SH-SY5Y (cell line): ENCODE results near the gene EFNA2.

ENCODE experiments used
- GATA2 ChIP-seq: IDR thresholded peaks from 2 replicates; pipeline ENCODE4 v1.6.1; 2011; ENCODE audit warnings: mild to moderate bottlenecking, low read depth, low read length
- GATA3 ChIP-seq: IDR thresholded peaks from 2 replicates; pipeline ENCODE4 v1.6.1; 2011; ENCODE audit warnings: low read depth, mild to moderate bottlenecking, low read length, moderate library complexity

DNA sequence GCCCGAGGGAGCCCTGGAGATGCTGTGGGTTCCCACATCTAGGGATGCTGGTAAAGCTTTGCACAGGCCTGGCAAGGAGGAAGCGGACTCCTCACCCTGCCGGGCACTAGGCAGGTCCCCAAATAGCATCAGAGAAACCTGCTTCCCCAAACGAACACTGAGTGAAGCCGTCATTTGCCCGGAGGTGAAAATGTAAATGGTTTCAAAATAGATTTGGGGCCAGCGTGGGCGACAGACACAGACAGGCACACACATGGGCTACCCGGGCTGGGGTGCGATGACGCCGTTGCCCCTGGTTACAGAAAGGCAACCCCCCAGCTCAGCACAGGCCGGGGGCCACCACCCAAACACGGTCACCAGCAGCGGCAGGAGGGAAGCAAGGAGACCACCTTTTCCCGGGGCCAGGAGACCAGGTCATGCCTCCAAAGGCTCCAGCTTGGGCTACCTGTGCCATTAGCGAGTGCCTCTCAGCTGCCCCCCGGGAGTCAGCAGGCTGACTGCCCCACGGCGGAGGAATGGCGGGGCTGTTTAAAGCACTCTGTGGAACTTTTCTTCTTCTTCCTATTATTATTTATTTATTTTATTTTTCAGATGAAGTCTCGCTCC is 50.5 kb downstream of the EFNA2 start:
- TF ChIP-seq GATA2 (no peak), GATA3 (no peak)
